ENCODE results near the gene NEDD9.

Gene NEDD9

DNA sequence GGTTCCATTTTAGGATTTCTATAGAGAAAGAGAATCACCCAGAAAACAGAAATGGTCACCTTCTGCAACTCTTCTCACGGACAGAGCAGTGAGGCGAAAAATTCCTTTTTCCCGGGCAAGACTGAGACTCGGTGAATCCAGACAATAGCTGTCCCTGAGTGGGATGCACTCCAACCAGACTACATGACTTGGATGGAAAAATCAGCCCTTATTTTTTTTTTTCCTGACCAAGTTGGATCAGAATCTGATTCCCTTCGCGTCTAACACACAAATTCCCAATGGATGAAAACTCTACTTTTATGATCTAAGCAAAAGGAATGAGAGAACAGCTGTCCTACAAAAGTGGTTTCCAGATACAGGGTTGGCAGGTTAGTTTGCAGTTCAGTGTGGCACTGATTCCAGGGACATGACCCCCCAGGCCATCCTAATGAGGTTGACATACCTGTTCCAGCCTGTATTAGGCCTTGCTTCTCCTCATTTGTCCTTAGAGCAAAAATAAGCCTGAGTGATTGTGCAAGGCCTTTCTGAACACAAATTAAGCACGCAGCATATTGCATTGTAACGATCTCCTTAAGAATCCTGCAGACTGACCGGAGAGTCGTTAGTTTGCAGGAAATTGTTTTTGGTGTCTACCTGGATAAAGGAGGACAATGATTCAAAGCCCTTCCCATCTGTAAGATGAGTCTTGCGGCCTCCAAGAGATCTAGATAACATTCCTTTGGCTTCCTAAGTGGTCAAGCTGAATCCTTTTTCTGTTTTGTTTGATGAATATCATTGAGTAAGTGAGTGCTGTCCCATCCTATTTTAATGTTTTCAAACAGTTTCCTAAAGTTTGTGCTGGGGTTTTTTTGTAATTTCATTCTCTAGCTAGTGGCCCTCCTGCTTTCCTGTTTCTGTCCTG lies 1.5 kb upstream of the NEDD9 start:
- no peak for DNase-seq

- DNase-seq = no peak
These were observed 530 bp upstream of the NEDD9 start for GRCh38 chr6:11232770-11233626.

GRCh38 chr6:11231564-11232192 lies 790 bp downstream of the NEDD9 start:
- no peak for DNase-seq

DNA sequence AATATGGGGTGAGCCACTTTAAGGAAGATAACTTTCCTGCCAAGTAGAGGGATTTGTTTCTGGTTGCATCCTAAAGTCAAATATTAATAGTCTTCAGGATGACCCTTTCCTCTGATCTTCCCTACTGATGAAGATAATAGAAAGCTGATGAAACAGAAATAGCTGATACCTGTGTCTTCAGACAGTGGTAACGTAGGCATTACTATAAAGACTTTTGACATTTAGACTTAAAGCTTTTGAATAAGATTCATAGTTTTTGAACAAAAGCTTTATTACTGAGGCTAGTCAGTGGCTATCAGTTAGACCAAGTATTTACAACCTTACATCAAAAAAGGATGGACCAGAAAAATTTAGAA lies 1.4 kb downstream of the NEDD9 start:
- DNase-seq = no peak

DNA sequence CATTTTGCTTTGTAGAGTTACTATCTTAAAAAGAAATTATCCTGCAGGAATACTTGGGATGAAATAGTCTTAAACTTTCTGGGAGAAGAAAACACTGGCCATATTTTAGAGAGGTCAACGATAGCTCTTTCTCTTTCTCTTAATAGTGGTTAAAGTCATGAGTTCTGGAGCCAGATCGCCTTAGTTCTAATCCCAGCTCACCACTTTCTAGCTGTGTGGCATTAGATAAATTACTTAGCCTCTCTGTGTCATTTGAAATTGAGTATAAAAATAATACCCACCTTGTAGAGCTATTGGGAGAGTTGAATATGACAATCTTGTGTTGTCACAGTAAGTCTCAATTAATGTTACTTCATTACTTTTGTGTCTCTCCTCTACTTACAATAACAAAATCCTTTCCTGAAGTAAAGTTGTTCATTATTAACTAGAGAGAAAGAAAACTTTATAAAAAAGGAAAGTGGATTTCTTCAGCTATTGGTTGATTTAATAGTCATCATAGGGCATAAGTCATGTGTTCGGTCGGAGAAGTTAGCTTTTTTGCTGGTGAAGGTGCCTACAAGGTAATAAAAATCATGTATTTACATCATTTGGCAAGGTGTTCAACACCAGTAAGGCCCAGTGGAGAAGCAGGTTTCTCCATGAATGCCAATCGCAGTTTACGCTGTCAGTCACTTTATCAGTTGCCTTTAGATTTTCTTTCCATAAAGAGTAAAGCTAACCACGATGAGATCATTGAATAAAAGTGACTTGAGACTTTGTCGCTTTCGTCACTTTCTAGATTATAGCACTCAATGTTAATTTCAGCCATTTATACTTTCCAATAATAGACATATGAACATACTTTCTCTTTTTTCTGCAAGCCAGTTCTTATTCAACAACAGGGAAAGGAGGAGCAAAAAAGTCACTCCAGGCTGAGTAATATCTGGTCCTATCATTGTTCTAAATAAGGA lies 2.0 kb downstream of the NEDD9 start:
- no peak for DNase-seq

- no peak for DNase-seq
These were observed 2.8 kb downstream of the NEDD9 start for GRCh38 chr6:11229655-11230046.

- DNase-seq = no peak
These were observed 3.4 kb downstream of the NEDD9 start for GRCh38 chr6:11228935-11229654.

DNA sequence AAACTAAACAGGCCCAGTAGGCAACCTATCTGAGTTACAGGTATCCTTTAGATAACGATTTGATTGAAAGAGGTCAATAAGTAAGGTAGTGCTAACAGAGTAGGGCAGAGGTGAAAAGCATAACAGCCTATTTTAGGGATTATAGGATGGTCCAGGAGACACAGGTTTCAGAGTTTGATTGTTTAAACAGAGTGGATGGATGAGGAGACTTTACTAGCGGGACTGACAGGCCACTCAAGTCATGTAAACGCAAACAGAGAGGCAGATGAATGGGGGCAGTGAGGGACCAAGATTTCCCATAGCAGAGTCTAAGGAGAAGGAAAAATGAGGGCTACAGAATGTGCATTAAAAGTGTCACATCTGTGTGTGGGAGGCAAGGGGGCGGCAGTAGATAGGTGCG lies 4.8 kb downstream of the NEDD9 start:
- DNase-seq = no peak

- DNase-seq = no peak
These were observed 6.5 kb downstream of the NEDD9 start for GRCh38 chr6:11226005-11226404.

DNA sequence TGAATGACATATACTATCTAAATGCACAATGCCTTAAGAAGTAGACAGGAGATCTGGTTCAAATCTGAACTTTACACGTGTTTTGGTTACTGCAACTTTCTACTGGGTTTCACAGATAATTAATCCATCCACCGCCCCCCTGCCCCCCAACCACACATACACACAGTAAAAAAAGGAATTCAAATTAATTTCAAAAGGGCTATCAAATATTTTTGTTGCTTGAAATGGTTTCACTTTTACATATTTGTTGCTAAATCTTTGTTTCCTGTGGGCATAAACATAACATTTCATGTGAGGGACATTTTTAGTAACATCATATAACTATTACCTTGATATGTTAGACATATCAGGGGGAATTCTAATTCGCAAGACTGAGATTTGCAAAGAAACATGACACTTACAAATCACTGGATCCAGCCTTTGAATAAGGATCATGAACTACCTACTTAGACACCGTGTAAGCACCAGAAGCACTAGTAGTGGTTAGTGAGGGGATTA lies 7.5 kb downstream of the NEDD9 start:
- no peak for DNase-seq

GRCh38 chr6:11224252-11224965 lies 8.1 kb downstream of the NEDD9 start:
- no peak for DNase-seq

DNA sequence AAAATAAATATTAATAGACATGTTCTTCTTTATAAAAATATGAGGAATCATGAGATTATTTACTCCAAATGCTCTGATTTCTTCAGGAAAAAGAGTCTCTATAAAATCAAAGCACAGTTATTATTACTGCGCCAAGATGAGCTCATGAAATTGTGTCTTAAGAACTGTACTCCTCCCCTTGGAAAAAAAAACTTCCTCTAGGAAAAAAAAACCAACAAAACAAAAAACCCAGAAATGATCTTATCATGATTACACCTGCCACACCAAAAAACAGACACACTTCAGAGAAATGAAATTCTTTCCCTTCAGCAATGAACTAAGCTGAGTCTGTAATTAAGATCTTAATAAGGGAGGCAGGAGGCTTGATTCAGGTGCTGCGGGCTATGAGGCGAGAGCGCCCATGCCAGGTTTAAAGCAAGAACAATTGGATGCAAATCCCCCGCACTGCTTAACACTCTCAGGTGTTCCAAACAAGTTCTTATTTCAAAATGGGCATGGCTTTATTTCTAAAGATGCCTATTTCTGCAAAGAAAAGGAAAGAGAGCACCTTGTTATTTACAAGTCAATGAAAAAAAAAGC lies 9.1 kb downstream of the NEDD9 start:
- no peak for DNase-seq

GRCh38 chr6:11222385-11223277 lies 9.8 kb downstream of the NEDD9 start:
- no peak for DNase-seq

- DNase-seq = no peak
These were observed 10.7 kb downstream of the NEDD9 start for GRCh38 chr6:11221623-11222384.

DNA sequence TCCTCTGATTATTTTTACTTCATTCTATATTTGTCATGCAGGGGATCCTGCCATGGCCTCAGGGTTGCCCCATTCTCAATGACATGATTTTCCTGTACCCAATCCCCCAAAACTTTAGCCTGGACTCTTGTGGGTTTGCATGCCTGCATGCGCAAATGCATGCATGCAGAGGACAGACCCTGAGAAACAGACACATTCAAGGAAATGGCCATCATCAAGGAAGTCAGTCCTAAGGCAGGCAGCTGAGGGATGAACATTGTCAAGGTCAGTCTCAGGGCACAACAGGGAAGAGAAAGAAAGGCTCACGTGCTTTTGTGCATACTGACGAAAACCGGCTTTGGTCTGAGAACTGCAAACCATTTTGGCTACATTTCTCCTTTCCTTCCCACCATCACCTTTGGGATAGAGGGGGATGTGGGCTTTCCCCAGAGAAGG lies 13.1 kb downstream of the NEDD9 start:
- no peak for DNase-seq

DNA sequence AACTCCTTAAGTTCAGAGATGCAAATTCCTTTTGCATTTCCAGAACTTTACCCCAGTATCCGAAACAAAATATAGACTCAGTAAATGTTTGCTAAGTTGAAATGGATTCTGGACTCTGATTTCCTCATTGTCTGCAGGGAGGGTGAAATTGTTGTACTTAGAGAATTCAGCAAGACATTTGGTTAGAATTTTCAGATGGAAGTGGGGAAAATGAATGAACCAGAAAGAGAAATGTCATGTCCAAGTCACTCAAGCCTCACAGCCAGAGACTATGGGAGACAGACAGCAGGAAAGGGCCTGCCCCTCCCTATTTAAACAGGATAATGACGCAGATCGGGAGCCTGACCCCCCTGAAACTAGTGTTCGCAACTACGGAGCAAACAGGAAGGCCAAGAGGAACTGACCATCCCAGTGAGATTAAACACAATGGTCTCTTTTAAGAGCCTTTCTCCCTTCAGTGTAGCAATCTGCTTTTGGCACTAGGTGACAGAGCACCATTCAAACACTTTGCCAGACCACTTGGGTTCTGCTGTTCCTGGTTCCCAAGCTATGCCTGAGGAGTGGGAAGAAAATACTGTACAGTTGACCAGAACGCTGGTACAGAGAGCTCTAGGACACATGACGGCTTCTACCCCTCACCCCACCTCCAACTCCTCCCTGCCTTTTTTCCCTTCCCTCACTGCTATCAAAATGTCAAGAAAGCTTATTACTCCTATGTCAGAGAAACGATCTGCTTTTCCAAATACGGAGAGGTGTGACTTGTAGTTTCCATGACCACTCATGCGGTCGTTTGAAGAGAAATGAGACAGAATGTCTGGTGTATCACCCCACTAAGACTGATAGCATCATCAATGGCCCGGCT lies 13.7 kb downstream of the NEDD9 start:
- DNase-seq = no peak

- DNase-seq = no peak
These were observed 14.4 kb downstream of the NEDD9 start for GRCh38 chr6:11218102-11218442.

All from DMS79 (cell line).